Ectodermal cell (in vitro differentiated cells): ENCODE data around the gene ZNF512B.

ENCODE experiments used
- H3K27ac ChIP-seq: 2 replicates; pipeline ENCODE4 v1.7.0; 2013; ENCODE audit warnings: mild to moderate bottlenecking, low read depth, low read length; ENCODE audit not compliant: insufficient read depth, poor library complexity, severe bottlenecking
- H3K27me3 ChIP-seq: 2 replicates; pipeline ENCODE4 v1.7.0; 2013; ENCODE audit warnings: mild to moderate bottlenecking, low read length; ENCODE audit not compliant: insufficient read depth, control insufficient read depth, poor library complexity, severe bottlenecking
- H3K36me3 ChIP-seq: one replicate; pipeline ENCODE4 v1.7.0; 2013; ENCODE audit warnings: low read length; ENCODE audit not compliant: control insufficient read depth, insufficient read depth
- H3K4me1 ChIP-seq: one replicate; pipeline ENCODE4 v1.7.0; 2013; ENCODE audit warnings: low read length; ENCODE audit not compliant: control insufficient read depth, insufficient read depth
- H3K4me3 ChIP-seq: 2 replicates; pipeline ENCODE4 v1.7.0; 2013; ENCODE audit warnings: low read depth, low read length, control low read depth; ENCODE audit not compliant: insufficient read depth
- H3K9me3 ChIP-seq: 2 replicates; pipeline ENCODE4 v1.7.0; 2013; ENCODE audit warnings: mild to moderate bottlenecking, low read length, moderate library complexity; ENCODE audit not compliant: control insufficient read depth
- WGBS, 2 experiments: methylation state at CpG; one replicate each; pipeline ENCODE4 v1.1.7; 2013; ENCODE audit warnings: missing lambda C conversion rate in 2 of 2; 5-methylcytosine and 5-hydroxymethylcytosine counted together

Gene ZNF512B

GRCh38 chr20:63968928-63969760, 586 bp downstream of the ZNF512B start:
- Histone ChIP-seq H3K36me3 (peaks cover 21% of the 10 kb centered on the region), H3K4me1 (peaks cover 6% of the 10 kb centered on the region), H3K27me3 (peaks cover 16% of the 10 kb centered on the region), H3K27ac (no peak overlapping the region), H3K4me3 (peak overlapping the region; percentile 61), H3K9me3 (no peaks in the 10 kb centered on the region)
- 2% methylated on average over 70 of the region's 70 CpGs for WGBS, 2 experiments

- no peak overlapping the region for H3K27ac ChIP-seq
These were observed 1.4 kb downstream of the ZNF512B start for GRCh38 chr20:63968136-63968927.

GRCh38 chr20:63967330-63968135, 2.2 kb downstream of the ZNF512B start:
- no peaks in the 10 kb centered on the region for H3K9me3 ChIP-seq
- H3K4me1 ChIP-seq = peaks cover 6% of the 10 kb centered on the region
- WGBS, 2 experiments = 93% methylated on average over 28 of the region's 28 CpGs
- peaks cover 34% of the 10 kb centered on the region for H3K36me3 ChIP-seq
- peaks cover 12% of the 10 kb centered on the region for H3K27me3 ChIP-seq
- no peak overlapping the region for H3K27ac ChIP-seq
- H3K4me3 ChIP-seq = no peak overlapping the region

More at GRCh38 chr20:63968136-63968927, 1.4 kb downstream of the ZNF512B start:
- Histone ChIP-seq H3K27me3 (peaks cover 15% of the 10 kb centered on the region), H3K36me3 (peaks cover 29% of the 10 kb centered on the region), H3K9me3 (no peaks in the 10 kb centered on the region), H3K4me3 (peak overlapping the region; percentile 61), H3K4me1 (peaks cover 6% of the 10 kb centered on the region)
- WGBS, 2 experiments = 89 to 92% methylated on average over 14 of the region's 14 CpGs

- Histone ChIP-seq H3K36me3 (peaks cover 34% of the 10 kb centered on the region), H3K4me1 (peaks cover 6% of the 10 kb centered on the region), H3K4me3 (no peak overlapping the region), H3K9me3 (no peaks in the 10 kb centered on the region), H3K27ac (no peak overlapping the region), H3K27me3 (peaks cover 12% of the 10 kb centered on the region)
- WGBS, 2 experiments = 95 to 97% methylated on average over 13 of the region's 13 CpGs
These were observed 2.8 kb downstream of the ZNF512B start for GRCh38 chr20:63966944-63967322.

- H3K36me3 ChIP-seq = peaks cover 39% of the 10 kb centered on the region
- H3K27me3 ChIP-seq = peaks cover 12% of the 10 kb centered on the region
- H3K4me1 ChIP-seq = peaks cover 6% of the 10 kb centered on the region
- WGBS, 2 experiments = 96% methylated on average over 27 of the region's 27 CpGs
- no peak overlapping the region for H3K4me3 ChIP-seq
- no peaks in the 10 kb centered on the region for H3K9me3 ChIP-seq
- no peak overlapping the region for H3K27ac ChIP-seq
These were observed 3.4 kb downstream of the ZNF512B start for GRCh38 chr20:63966172-63966943.

- H3K36me3 ChIP-seq = peaks cover 43% of the 10 kb centered on the region
- no peak overlapping the region for H3K4me3 ChIP-seq
- peaks cover 9% of the 10 kb centered on the region for H3K4me1 ChIP-seq
- H3K27me3 ChIP-seq = no peaks in the 10 kb centered on the region
- WGBS, 2 experiments = 93 to 94% methylated on average over 16 of the region's 16 CpGs
- no peak overlapping the region for H3K27ac ChIP-seq
- no peaks in the 10 kb centered on the region for H3K9me3 ChIP-seq
These were observed 5.3 kb downstream of the ZNF512B start for GRCh38 chr20:63964412-63964811.

GRCh38 chr20:63963784-63964301, 5.9 kb downstream of the ZNF512B start:
- no peaks in the 10 kb centered on the region for H3K27me3 ChIP-seq
- WGBS, 2 experiments = 95 to 96% methylated on average over 16 of the region's 16 CpGs
- peaks cover 43% of the 10 kb centered on the region for H3K36me3 ChIP-seq
- H3K4me1 ChIP-seq = peaks cover 13% of the 10 kb centered on the region
- no peak overlapping the region for H3K27ac ChIP-seq
- no peak overlapping the region for H3K4me3 ChIP-seq
- no peaks in the 10 kb centered on the region for H3K9me3 ChIP-seq

GRCh38 chr20:63963348-63963741, 6.4 kb downstream of the ZNF512B start:
- 95% methylated on average over 27 of the region's 27 CpGs for WGBS, 2 experiments
- peaks cover 14% of the 10 kb centered on the region for H3K4me1 ChIP-seq
- peaks cover 43% of the 10 kb centered on the region for H3K36me3 ChIP-seq
- no peaks in the 10 kb centered on the region for H3K27me3 ChIP-seq
- H3K9me3 ChIP-seq = no peaks in the 10 kb centered on the region
- H3K27ac ChIP-seq = no peak overlapping the region
- no peak overlapping the region for H3K4me3 ChIP-seq
